Nephron progenitor cell (in vitro differentiated cells): ENCODE data around the gene TOM1L2.

Experiments used
- DNase-seq: peaks from one replicate; pipeline ENCODE4 v3.0.0; 2021
- H3K27ac Mint-ChIP-seq: 2 replicates; pipeline ENCODE4 v1.8.0; 2021; ENCODE audit warnings: mild to moderate bottlenecking, moderate library complexity, mixed read lengths
- H3K27me3 Mint-ChIP-seq: 2 replicates; pipeline ENCODE4 v1.8.0; 2021; ENCODE audit warnings: mild to moderate bottlenecking, low read depth, mixed read lengths; ENCODE audit not compliant: poor library complexity
- H3K36me3 Mint-ChIP-seq: 2 replicates; pipeline ENCODE4 v1.8.0; 2021; ENCODE audit warnings: low read depth, mixed read lengths
- H3K4me1 Mint-ChIP-seq: 2 replicates; pipeline ENCODE4 v1.8.0; 2021; ENCODE audit warnings: mixed read lengths
- H3K4me3 Mint-ChIP-seq: 2 replicates; pipeline ENCODE4 v1.8.0; 2021; ENCODE audit warnings: mild to moderate bottlenecking, moderate library complexity, mixed read lengths
- H3K9me3 Mint-ChIP-seq: 2 replicates; pipeline ENCODE4 v1.8.0; 2021; ENCODE audit warnings: mild to moderate bottlenecking, moderate library complexity, mixed read lengths
- CTCF ChIP-seq: fragments of 200-600 bp; sonication (generic); IDR thresholded peaks from 2 replicates; pipeline ENCODE4 v1.5.0; 2021; ENCODE audit warnings: antibody characterized with exemption

TOM1L2 gene

GRCh38 chr17:18008496-18009268, 36.5 kb upstream of the TOM1L2 start:
- DNase-seq: no peak
- peaks cover 12% of the 10 kb centered on the region for H3K4me1 Mint-ChIP-seq
- peaks cover 9% of the 10 kb centered on the region for H3K27me3 Mint-ChIP-seq
- no peak overlapping the region for H3K27ac Mint-ChIP-seq
- no peak overlapping the region for H3K4me3 Mint-ChIP-seq
- peaks cover 23% of the 10 kb centered on the region for H3K36me3 Mint-ChIP-seq
- no peak for TF ChIP-seq CTCF
- H3K9me3 Mint-ChIP-seq: peaks cover 10% of the 10 kb centered on the region

- Mint-ChIP-seq H3K36me3 (peaks cover 16% of the 10 kb centered on the region), H3K4me1 (peaks cover 12% of the 10 kb centered on the region), H3K27me3 (peaks cover 9% of the 10 kb centered on the region), H3K4me3 (no peak overlapping the region), H3K27ac (no peak overlapping the region), H3K9me3 (peaks cover 10% of the 10 kb centered on the region)
- no peak for TF ChIP-seq CTCF
- no peak for DNase-seq
Observed at GRCh38 chr17:18006495-18007239, 34.5 kb upstream of the TOM1L2 start.

- TF ChIP-seq CTCF: no peak
- Mint-ChIP-seq H3K4me1 (peaks cover 12% of the 10 kb centered on the region), H3K4me3 (no peak overlapping the region), H3K27ac (no peak overlapping the region), H3K9me3 (peaks cover 8% of the 10 kb centered on the region), H3K36me3 (peaks cover 12% of the 10 kb centered on the region), H3K27me3 (peaks cover 9% of the 10 kb centered on the region)
- no peak for DNase-seq
Observed at GRCh38 chr17:18005496-18005895, 33.3 kb upstream of the TOM1L2 start.

- Mint-ChIP-seq H3K27ac (no peak overlapping the region), H3K4me3 (no peak overlapping the region), H3K36me3 (peaks cover 7% of the 10 kb centered on the region), H3K9me3 (peaks cover 4% of the 10 kb centered on the region), H3K4me1 (peaks cover 16% of the 10 kb centered on the region), H3K27me3 (peaks cover 9% of the 10 kb centered on the region)
- TF ChIP-seq CTCF: no peak
- DNase-seq: peak; percentile 21
Observed at GRCh38 chr17:18004884-18005305, 32.7 kb upstream of the TOM1L2 start.

- peaks cover 2% of the 10 kb centered on the region for H3K36me3 Mint-ChIP-seq
- H3K27ac Mint-ChIP-seq: no peak overlapping the region
- no peaks in the 10 kb centered on the region for H3K9me3 Mint-ChIP-seq
- H3K27me3 Mint-ChIP-seq: peaks cover 9% of the 10 kb centered on the region
- no peak for TF ChIP-seq CTCF
- peaks cover 21% of the 10 kb centered on the region for H3K4me1 Mint-ChIP-seq
- no peak overlapping the region for H3K4me3 Mint-ChIP-seq
- DNase-seq: no peak
Observed at GRCh38 chr17:18004345-18004744, 32.1 kb upstream of the TOM1L2 start.
